RCC 7860 (cell line): ENCODE measurements around the gene MALRD1.
A peak's percentile ranks its signal among the peaks of the same experiment; 100 is the strongest.

Experiments used
- DNase-seq: peaks from one replicate; pipeline ENCODE4 v3.0.0-alpha.2; 2015; ENCODE audit warnings: low spot score
- FAIRE-seq: peaks from 2 replicates; lab custom pipeline; 2012; peaks lifted over from hg19 to GRCh38; lab: Jason Lieb, UNC

The MALRD1 gene

GRCh38 chr10:19561181-19561580 is 512.6 kb downstream of the MALRD1 start:
- DNase-seq (no peak), FAIRE-seq (no peak)

- DNase-seq = no peak
- no peak for FAIRE-seq
These were observed 515.0 kb downstream of the MALRD1 start for GRCh38 chr10:19563388-19564141.

- FAIRE-seq (no peak), DNase-seq (no peak)
These were observed 521.5 kb downstream of the MALRD1 start for GRCh38 chr10:19570120-19570519.

- DNase-seq (no peak), FAIRE-seq (no peak)
These were observed 522.4 kb downstream of the MALRD1 start for GRCh38 chr10:19570991-19571390.

GRCh38 chr10:19572056-19572455 is 523.5 kb downstream of the MALRD1 start:
- no peak for FAIRE-seq
- no peak for DNase-seq

GRCh38 chr10:19576576-19576975 is 528.0 kb downstream of the MALRD1 start:
- no peak for DNase-seq
- FAIRE-seq = no peak

GRCh38 chr10:19577381-19577780 is 528.8 kb downstream of the MALRD1 start:
- no peak for FAIRE-seq

GRCh38 chr10:19577807-19578206 is 529.2 kb downstream of the MALRD1 start:
- no peak for FAIRE-seq
- DNase-seq = no peak

More at GRCh38 chr10:19577381-19577780, 528.8 kb downstream of the MALRD1 start:
- no peak for DNase-seq

GRCh38 chr10:19578571-19578970 is 530.0 kb downstream of the MALRD1 start:
- FAIRE-seq (no peak), DNase-seq (no peak)

GRCh38 chr10:19579761-19580545 is 531.4 kb downstream of the MALRD1 start:
- DNase-seq (no peak), FAIRE-seq (no peak)

- FAIRE-seq (no peak), DNase-seq (no peak)
These were observed 532.1 kb downstream of the MALRD1 start for GRCh38 chr10:19580691-19581090.

GRCh38 chr10:19588608-19589007 is 540.0 kb downstream of the MALRD1 start:
- no peak for DNase-seq
- FAIRE-seq = no peak

GRCh38 chr10:19592276-19592675 is 543.7 kb downstream of the MALRD1 start:
- DNase-seq (peak; percentile 60), FAIRE-seq (no peak)

GRCh38 chr10:19595212-19595845 is 546.7 kb downstream of the MALRD1 start:
- DNase-seq (no peak), FAIRE-seq (no peak)

GRCh38 chr10:19605806-19606205 is 557.2 kb downstream of the MALRD1 start:
- no peak for FAIRE-seq
- no peak for DNase-seq

- FAIRE-seq = no peak
- no peak for DNase-seq
These were observed 558.4 kb downstream of the MALRD1 start for GRCh38 chr10:19606968-19607367.

GRCh38 chr10:19611775-19612174 is 563.2 kb downstream of the MALRD1 start:
- no peak for DNase-seq
- FAIRE-seq = no peak

GRCh38 chr10:19616966-19617365 is 568.4 kb downstream of the MALRD1 start:
- FAIRE-seq (no peak), DNase-seq (no peak)

- DNase-seq (no peak), FAIRE-seq (no peak)
These were observed 572.2 kb downstream of the MALRD1 start for GRCh38 chr10:19620811-19621210.

- no peak for FAIRE-seq
- DNase-seq = no peak
These were observed 574.7 kb downstream of the MALRD1 start for GRCh38 chr10:19623321-19623720.

GRCh38 chr10:19626156-19626555 is 577.6 kb downstream of the MALRD1 start:
- FAIRE-seq = no peak
- DNase-seq = no peak
